ENCODE results near the gene RAB23. TPM values are rescaled to one million over a fixed set of nuclear protein-coding genes. Genes with fewer than 3 reads are reported as not detected.

The RAB23 gene
- total RNA-seq (10 to 100 TPM; 55.9 to 59.2 TPM), polyA plus RNA-seq (10 to 100 TPM; 24.8 to 47.1 TPM)
- long read RNA-seq, donor 1, full-length matches to known transcripts = 19 of 46 reads
- long read RNA-seq, donor 1, partial matches to known transcripts = 9 of 46 reads
- long read RNA-seq, donor 1, other reads (novel, unspliced or antisense) = 18 of 46 reads
- long read RNA-seq, donor 2, full-length matches to known transcripts = 47 of 69 reads
- long read RNA-seq, donor 2, partial matches to known transcripts = 6 of 69 reads
- long read RNA-seq, donor 2, other reads (novel, unspliced or antisense) = 16 of 69 reads

DNA sequence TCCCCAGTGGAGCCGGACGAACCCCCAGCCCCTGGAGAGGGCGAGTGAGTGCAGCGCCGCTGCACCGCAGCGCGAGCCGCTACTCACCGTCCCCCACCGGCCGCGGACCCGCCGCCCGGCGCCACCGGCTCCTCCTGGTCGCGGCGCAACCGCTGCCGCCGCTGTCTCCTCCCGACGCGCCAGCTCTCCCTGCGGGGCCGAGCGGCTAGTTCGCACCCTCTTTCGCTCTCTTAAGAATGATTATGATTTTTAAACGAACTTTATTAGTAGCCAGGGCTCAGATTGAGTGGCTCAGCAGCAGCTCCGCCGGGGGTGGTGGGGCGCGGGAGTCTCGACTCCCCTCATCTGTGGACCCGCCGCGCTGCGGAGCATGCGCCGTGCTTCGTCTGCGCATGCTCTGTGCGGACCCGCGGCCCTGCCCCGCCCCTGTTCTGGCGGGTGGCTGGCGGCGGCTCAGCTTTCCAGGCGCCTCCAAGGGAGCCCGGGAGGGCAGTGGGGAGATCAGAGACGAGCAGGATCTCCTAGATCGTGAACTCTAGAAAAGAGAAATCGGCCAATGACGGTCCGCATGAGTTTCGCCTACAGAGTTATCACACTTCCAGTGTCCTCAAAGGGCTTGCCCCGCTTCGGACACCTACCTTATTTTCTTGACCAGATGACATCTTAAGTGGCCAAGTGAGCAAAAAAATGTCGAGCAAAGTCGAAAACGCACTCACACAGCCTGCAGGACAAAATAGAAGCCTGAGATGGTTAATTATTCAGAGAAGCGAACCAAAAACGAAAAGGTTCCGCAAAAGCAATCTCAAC is at the start of gene RAB23:
Gene RAB23, minus strand, starts transcription at position 372 of the 807 bp plus-strand sequence. CDS start 11,927 bp downstream, outside the sequence.
- Histone ChIP-seq H3K4me1 (ENCODE audit: control insufficient read depth in 1 of 2, insufficient read depth in 2 of 2, low read length in 2 of 2) (no peaks in the 10 kb centered on the region), H3K9me3 (ENCODE audit: control insufficient read depth, low read length) (no peaks in the 10 kb centered on the region), H3K27me3 (ENCODE audit: control insufficient read depth in 1 of 2, insufficient read depth in 2 of 2, low read length in 1 of 2) (no peaks in the 10 kb centered on the region), H3K36me3 (ENCODE audit: control insufficient read depth in 1 of 2, insufficient read depth in 2 of 2, low read length in 1 of 2) (no peaks in the 10 kb centered on the region), H3K4me3 (ENCODE audit: low read length in 2 of 2) (peak within 1 kb of the TSS; percentile 85 to 94), H3K27ac (ENCODE audit: low read depth in 1 of 2, low read length in 2 of 2) (peak within 1 kb of the TSS; percentile 58 to 93)
- intact Hi-C loops (cut with DNase I) = loop anchor here (5.0 to 10.0 kb wide), 4 partner anchors 40 to 93 kb away; partner anchors contain the start of genes BAG2 (in 1 of the 2) and PRIM2 (in 1 of the 2)
- DNase-seq = peak; percentile 89 to 94
- whole genome bisulfite sequencing, 2 donors = 0 to 1% methylated on average over 62 to 69 of the region's 69 CpGs
- ATAC-seq (ENCODE audit: low FRiP score) = peak; percentile 97

DNA sequence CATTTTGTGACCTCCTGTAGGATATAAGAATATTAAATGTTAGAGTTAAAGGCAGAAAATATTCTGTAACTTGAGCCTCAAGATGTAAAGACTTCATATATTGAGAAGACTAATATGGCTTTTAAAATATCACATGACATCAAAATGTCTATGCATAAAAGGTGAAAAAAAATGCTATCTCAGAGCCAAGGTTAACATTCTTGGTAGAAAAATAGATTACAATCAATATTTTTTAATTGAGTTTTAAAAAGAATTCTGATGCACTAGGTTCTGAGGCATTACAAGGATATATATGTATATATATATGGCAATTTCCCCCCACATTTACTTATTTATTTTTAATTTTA is 46.2 kb upstream of the RAB23 start:
- no peaks in the 10 kb centered on the region for H3K27me3 ChIP-seq (ENCODE audit: control insufficient read depth in 1 of 2, insufficient read depth in 2 of 2, low read length in 1 of 2)
- no peak for DNase-seq
- no peaks in the 10 kb centered on the region for H3K9me3 ChIP-seq (ENCODE audit: control insufficient read depth, low read length)
- no peak overlapping the region for H3K4me3 ChIP-seq (ENCODE audit: low read length in 2 of 2)
- no peak overlapping the region for H3K27ac ChIP-seq (ENCODE audit: low read depth in 1 of 2, low read length in 2 of 2)
- H3K4me1 ChIP-seq (ENCODE audit: control insufficient read depth in 1 of 2, insufficient read depth in 2 of 2, low read length in 2 of 2) = peaks cover 0 to 17% of the 10 kb centered on the region in 2 donors
- no peaks in the 10 kb centered on the region for H3K36me3 ChIP-seq (ENCODE audit: control insufficient read depth in 1 of 2, insufficient read depth in 2 of 2, low read length in 1 of 2)
- ATAC-seq (ENCODE audit: low FRiP score) = no peak
- intact Hi-C loops (cut with DNase I) = loop anchor here (2.0 to 10.0 kb wide), 2 partner anchors 49 to 93 kb away; partner anchors contain the start of genes PRIM2 (in 2 of the 2) and BAG2 (in 1 of the 2)

DNA sequence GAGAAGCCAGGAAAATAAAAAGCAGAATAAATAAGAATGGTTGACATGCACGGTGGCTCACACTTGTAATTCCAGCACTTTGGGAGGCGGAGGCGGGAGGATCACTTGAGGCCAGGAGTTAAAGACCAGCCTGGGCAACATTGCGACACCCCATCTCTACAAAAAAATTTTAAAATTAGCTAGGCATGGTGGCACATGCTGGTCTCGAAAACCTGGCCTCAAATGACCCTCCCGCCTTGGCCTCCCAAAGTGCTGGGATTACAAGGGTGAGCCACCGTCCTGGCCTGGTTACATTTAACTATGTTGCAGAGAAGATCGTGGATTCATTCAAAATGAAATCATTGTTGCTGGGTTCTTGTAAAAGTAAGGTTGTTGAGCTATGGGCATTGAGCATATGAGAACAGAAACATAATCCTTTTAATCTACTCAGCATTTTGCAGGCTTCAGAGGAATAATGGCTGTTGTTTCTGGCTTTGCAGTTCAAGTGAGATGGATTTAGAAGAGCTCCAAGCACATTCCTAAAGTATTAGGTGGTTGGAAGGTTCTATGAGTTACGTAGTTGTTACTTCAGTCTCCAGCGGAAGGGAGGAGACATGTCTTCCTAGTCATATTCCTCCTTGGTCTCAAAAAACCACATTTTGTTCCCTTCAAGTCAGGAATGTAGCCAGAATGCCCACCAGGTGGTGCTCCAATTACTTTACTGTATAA is 45.6 kb upstream of the RAB23 start:
- no peak overlapping the region for H3K4me3 ChIP-seq (ENCODE audit: low read length in 2 of 2)
- H3K36me3 ChIP-seq (ENCODE audit: control insufficient read depth in 1 of 2, insufficient read depth in 2 of 2, low read length in 1 of 2) = no peaks in the 10 kb centered on the region
- peaks cover 0 to 22% of the 10 kb centered on the region in 2 donors for H3K4me1 ChIP-seq (ENCODE audit: control insufficient read depth in 1 of 2, insufficient read depth in 2 of 2, low read length in 2 of 2)
- WGBS, 2 donors = 37 to 41% methylated on average over 10 of the region's 10 CpGs
- DNase-seq = peak in 1 of 2 donors; percentile 75
- H3K27ac ChIP-seq (ENCODE audit: low read depth in 1 of 2, low read length in 2 of 2) = peak overlapping the region in 1 of 2 donors; percentile 76
- no peaks in the 10 kb centered on the region for H3K27me3 ChIP-seq (ENCODE audit: control insufficient read depth in 1 of 2, insufficient read depth in 2 of 2, low read length in 1 of 2)
- peak; percentile 94 for ATAC-seq (ENCODE audit: low FRiP score)
- H3K9me3 ChIP-seq (ENCODE audit: control insufficient read depth, low read length) = no peaks in the 10 kb centered on the region
- intact Hi-C loops (cut with DNase I) = loop anchor here (2.0 to 10.0 kb wide), 2 partner anchors 49 to 93 kb away; partner anchors contain the start of genes PRIM2 (in 2 of the 2) and BAG2 (in 1 of the 2)

DNA sequence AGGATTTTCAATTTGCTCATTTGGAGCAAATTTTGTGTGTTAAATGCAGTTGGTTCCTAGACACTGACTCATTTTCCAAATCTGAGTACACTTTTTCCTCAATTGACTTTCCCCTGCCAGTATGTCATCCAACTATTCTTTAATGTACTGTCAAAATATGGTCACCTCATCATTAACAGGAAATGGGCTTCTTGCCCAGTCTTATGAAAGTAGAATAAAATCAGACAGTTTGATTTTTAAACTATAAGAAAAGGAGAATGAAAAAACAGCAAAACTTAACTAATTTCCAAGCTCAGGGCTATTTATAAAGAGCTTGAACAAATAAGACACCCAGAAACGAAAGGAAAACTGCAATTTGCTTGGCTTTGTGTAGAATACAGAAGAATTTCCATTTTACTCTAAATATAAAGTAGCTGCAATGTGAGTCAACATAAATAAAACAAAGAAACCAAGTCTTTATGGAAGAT is 43.7 kb upstream of the RAB23 start:
- whole genome bisulfite sequencing, 2 donors = 0 to 1% methylated on average over 1 of the region's 1 CpG
- Histone ChIP-seq H3K4me3 (ENCODE audit: low read length in 2 of 2) (no peak overlapping the region), H3K9me3 (ENCODE audit: control insufficient read depth, low read length) (no peaks in the 10 kb centered on the region), H3K36me3 (ENCODE audit: control insufficient read depth in 1 of 2, insufficient read depth in 2 of 2, low read length in 1 of 2) (no peaks in the 10 kb centered on the region), H3K27me3 (ENCODE audit: control insufficient read depth in 1 of 2, insufficient read depth in 2 of 2, low read length in 1 of 2) (no peaks in the 10 kb centered on the region), H3K4me1 (ENCODE audit: control insufficient read depth in 1 of 2, insufficient read depth in 2 of 2, low read length in 2 of 2) (peaks cover 2 to 29% of the 10 kb centered on the region in 2 donors), H3K27ac (ENCODE audit: low read depth in 1 of 2, low read length in 2 of 2) (no peak overlapping the region)
- ATAC-seq (ENCODE audit: low FRiP score) (no peak), DNase-seq (no peak)
- intact Hi-C loops (cut with DNase I) = loop anchor here in 1 of 2 donors (10.0 kb wide), 1 partner anchor 91 kb away; the partner anchor contains the start of gene BAG2

DNA sequence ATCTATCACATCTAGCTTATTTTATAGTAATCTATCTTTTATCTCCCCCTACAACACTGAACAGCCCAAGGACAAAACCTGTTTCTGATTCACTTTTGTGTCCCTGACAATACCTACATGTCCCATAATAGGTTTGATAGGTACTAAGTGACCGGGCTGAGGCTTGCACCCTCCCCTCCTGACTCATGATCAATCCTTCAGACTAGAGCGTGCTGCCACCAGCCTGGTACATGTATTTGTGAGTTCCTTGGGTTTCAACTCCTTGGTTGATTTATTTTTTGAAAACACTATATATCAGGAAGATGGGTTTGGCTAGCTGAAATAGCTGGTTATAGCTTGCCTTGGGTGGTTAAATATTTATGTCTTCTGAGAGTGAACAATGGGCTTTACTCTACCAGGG is 41.6 kb upstream of the RAB23 start:
- no peak for ATAC-seq (ENCODE audit: low FRiP score)
- peak overlapping the region; percentile 56 to 61 for H3K27ac ChIP-seq (ENCODE audit: low read depth in 1 of 2, low read length in 2 of 2)
- no peaks in the 10 kb centered on the region for H3K36me3 ChIP-seq (ENCODE audit: control insufficient read depth in 1 of 2, insufficient read depth in 2 of 2, low read length in 1 of 2)
- H3K27me3 ChIP-seq (ENCODE audit: control insufficient read depth in 1 of 2, insufficient read depth in 2 of 2, low read length in 1 of 2) = no peaks in the 10 kb centered on the region
- peaks cover 2 to 29% of the 10 kb centered on the region in 2 donors for H3K4me1 ChIP-seq (ENCODE audit: control insufficient read depth in 1 of 2, insufficient read depth in 2 of 2, low read length in 2 of 2)
- DNase-seq = no peak
- WGBS, 2 donors = 82 to 85% methylated on average over 2 of the region's 2 CpGs
- no peaks in the 10 kb centered on the region for H3K9me3 ChIP-seq (ENCODE audit: control insufficient read depth, low read length)
- H3K4me3 ChIP-seq (ENCODE audit: low read length in 2 of 2) = no peak overlapping the region
- intact Hi-C loops (cut with DNase I) = loop anchor here (5.0 to 10.0 kb wide), 3 partner anchors 41 to 91 kb away; partner anchors contain the start of genes BAG2 (in 2 of the 2) and RAB23 (in 1 of the 2)

DNA sequence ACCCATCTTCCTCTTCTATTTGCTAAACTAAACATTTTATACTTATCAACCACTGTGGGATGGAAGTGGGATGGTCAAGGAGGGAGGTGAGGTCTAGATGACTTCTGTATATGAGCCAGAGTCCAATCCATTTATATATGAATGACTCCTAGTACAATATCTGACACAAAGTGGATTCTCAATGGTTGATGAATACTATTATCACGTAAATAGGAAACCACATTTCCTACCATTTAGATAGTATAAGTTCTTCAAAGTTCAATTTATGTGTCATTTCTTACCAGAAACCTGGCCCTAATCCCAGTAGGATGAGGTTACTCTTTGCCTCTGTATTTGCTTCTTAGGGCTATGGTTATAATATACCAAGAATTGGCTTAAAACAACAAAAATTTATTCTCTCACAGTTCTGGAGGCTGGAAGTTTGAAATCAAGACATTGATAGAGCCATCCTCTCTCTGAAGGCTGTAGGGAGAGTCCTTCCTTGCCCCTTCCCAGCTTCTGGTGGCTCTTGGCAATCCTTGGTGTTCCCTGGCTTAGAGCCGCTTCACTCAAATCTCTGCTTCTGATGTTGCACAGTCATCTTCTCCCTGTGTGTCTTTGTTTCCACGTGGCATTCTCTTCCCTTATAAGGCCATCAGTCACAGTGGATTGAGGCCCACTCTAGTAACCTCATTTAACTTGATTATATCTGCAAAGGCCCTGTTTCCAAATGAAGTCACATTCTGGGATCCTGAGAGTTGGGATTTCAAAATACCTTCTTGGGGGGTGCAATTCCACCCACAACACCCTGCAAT is 41.0 kb upstream of the RAB23 start:
- Histone ChIP-seq H3K4me3 (ENCODE audit: low read length in 2 of 2) (no peak overlapping the region), H3K36me3 (ENCODE audit: control insufficient read depth in 1 of 2, insufficient read depth in 2 of 2, low read length in 1 of 2) (no peaks in the 10 kb centered on the region), H3K27ac (ENCODE audit: low read depth in 1 of 2, low read length in 2 of 2) (peak overlapping the region; percentile 77 to 84), H3K9me3 (ENCODE audit: control insufficient read depth, low read length) (no peaks in the 10 kb centered on the region), H3K4me1 (ENCODE audit: control insufficient read depth in 1 of 2, insufficient read depth in 2 of 2, low read length in 2 of 2) (peaks cover 2 to 30% of the 10 kb centered on the region in 2 donors), H3K27me3 (ENCODE audit: control insufficient read depth in 1 of 2, insufficient read depth in 2 of 2, low read length in 1 of 2) (no peaks in the 10 kb centered on the region)
- intact Hi-C loops (cut with DNase I) = loop anchor here (5.0 to 10.0 kb wide), 3 partner anchors 41 to 91 kb away; partner anchors contain the start of genes BAG2 (in 2 of the 2) and RAB23 (in 1 of the 2)
- DNase-seq (peak in 1 of 2 donors; percentile 68), ATAC-seq (ENCODE audit: low FRiP score) (peak; percentile 40)
- 31 to 35% methylated on average over 3 of the region's 3 CpGs for WGBS, 2 donors

DNA sequence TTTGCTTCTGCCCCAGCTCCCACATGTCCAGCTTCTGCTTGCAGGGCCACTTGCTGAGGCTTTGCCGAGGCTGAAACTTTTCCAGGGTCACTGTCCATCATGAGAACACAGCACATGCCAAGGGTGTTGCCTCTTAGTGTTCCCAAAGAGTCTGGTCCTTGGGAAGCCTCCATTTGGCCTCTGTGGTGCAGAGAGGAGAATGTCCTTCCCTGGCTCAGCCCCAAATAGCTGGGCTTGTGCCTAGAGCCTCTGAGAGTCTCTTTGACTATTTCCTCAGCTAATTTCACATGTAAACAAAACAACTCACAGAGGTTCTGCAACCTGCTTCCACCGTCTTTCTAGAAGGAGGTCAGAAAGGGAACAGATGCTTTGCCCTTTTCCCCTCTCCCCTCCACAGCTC is 40.4 kb upstream of the RAB23 start:
- intact Hi-C loops (cut with DNase I) = loop anchor here (5.0 to 10.0 kb wide), 3 partner anchors 40 to 90 kb away; partner anchors contain the start of genes BAG2 (in 2 of the 2) and RAB23 (in 1 of the 2)
- peak; percentile 66 for ATAC-seq (ENCODE audit: low FRiP score)

More for the DNA sequence above, 40.4 kb upstream of the RAB23 start:
- no peak overlapping the region for H3K4me3 ChIP-seq (ENCODE audit: low read length in 2 of 2)
- H3K27me3 ChIP-seq (ENCODE audit: control insufficient read depth in 1 of 2, insufficient read depth in 2 of 2, low read length in 1 of 2) = no peaks in the 10 kb centered on the region
- peak; percentile 80 to 81 for DNase-seq
- peak overlapping the region; percentile 77 to 84 for H3K27ac ChIP-seq (ENCODE audit: low read depth in 1 of 2, low read length in 2 of 2)
- H3K4me1 ChIP-seq (ENCODE audit: control insufficient read depth in 1 of 2, insufficient read depth in 2 of 2, low read length in 2 of 2) = peaks cover 2 to 29% of the 10 kb centered on the region in 2 donors
- 6 to 8% methylated on average over 2 of the region's 2 CpGs for WGBS, 2 donors
- H3K36me3 ChIP-seq (ENCODE audit: control insufficient read depth in 1 of 2, insufficient read depth in 2 of 2, low read length in 1 of 2) = no peaks in the 10 kb centered on the region
- H3K9me3 ChIP-seq (ENCODE audit: control insufficient read depth, low read length) = no peaks in the 10 kb centered on the region

All from aorta (tissue), 5 donors.